ENCODE measurements around the gene RNF2.

DNA sequence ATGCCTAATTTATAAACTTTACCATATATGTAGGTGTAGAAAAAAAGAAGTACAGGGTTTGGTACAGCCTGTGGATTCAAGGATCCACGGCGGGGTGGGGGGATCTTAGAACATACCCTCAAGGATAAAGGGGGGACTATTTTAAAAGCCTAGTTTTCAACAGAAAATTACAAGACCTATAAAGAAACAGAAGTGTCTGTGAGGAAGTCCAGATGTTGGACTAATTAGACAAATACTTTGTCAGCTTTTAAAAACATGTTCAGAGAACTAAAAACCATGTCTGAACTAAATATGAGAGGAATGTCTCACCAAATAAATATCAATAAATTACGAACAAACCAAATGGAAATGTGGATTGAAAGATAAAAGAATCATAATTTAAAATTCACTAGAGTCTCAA, 59.8 kb downstream of the RNF2 start:
- no peak for TF ChIP-seq POLR2A (IDR thresholded peaks at IDR 0.05)
- TF ChIP-seq CTCF (IDR thresholded peaks at IDR 0.05) = no peak
